K562 (cell line): ENCODE results near the gene ANKRD27. TPM values are rescaled to one million over a fixed set of nuclear protein-coding genes. Genes with fewer than 3 reads are reported as not detected.

Experiments
- ATAC-seq: fragments of 200-7000 bp; cut with Tn5 transposase; 3 replicates; pipeline ENCODE4 v1.9.1; 2020; ENCODE audit warnings: moderate library complexity
- BruUV-seq: library from RNA; stranded (reverse); fragments of 400-500 nt; replicated peaks from 2 replicates; lab custom pipeline; 2021; lab: Mats Ljungman, UMichigan
- CTCF ChIA-PET: fragments of 300-600 bp; formaldehyde crosslinking; extraction: SDS; loops from one replicate; lab custom pipeline; 2021; ENCODE audit warnings: low intra/inter-chr PET ratio; lab: Yijun Ruan, JAX
- POLR2A ChIA-PET: fragments of 300-600, 350-650 bp; sonication (Branson Sonifier 250); formaldehyde crosslinking; extraction: SDS; loops from one replicate; lab custom pipeline; 2021; ENCODE audit warnings: antibody characterized with exemption, inconsistent platforms; lab: Yijun Ruan, JAX
- DNase-seq, 4 experiments: peaks; one replicate each; pipeline versions ENCODE4 v3.0.0 to v3.0.0-alpha.2; 2011 to 2018; ENCODE audit warnings: low spot score in 3 of 4, mixed read lengths in 3 of 4; ENCODE audit errors: extremely low read depth in 1 of 4
- FAIRE-seq: peaks from 2 replicates; lab custom pipeline; 2011; peaks lifted over from hg19 to GRCh38; lab: Jason Lieb, UNC
- H2AFZ ChIP-seq: 2 replicates; pipeline ENCODE4 v1.6.0; 2011; ENCODE audit warnings: low read depth, low read length, control low read depth, inconsistent platforms
- H3K27ac ChIP-seq: fragments of 200-600 bp; 3 replicates; pipeline ENCODE4 v1.8.0; 2011; ENCODE audit warnings: low read depth, mild to moderate bottlenecking, control low read depth, inconsistent platforms, low read length, moderate library complexity, mixed read lengths; ENCODE audit errors: extremely low read depth
- H3K27me3 ChIP-seq, 2 experiments: fragments of 300-600 bp in 1 of 2; 2 replicates in 1 of 2; 3 replicates in 1 of 2; pipeline versions ENCODE4 v1.6.0 to v1.8.0; 2011; ENCODE audit warnings: inconsistent platforms in 2 of 2, low read length in 2 of 2, mild to moderate bottlenecking in 1 of 2, mixed read lengths in 1 of 2, moderate library complexity in 1 of 2; ENCODE audit not compliant: control insufficient read depth in 2 of 2, insufficient read depth in 2 of 2
- H3K36me3 ChIP-seq: fragments of 300-600 bp; 3 replicates; pipeline ENCODE4 v1.8.0; 2011; ENCODE audit warnings: mild to moderate bottlenecking, low read length, inconsistent platforms; ENCODE audit not compliant: control insufficient read depth, insufficient read depth
- H3K4me1 ChIP-seq, 2 experiments: fragments of 200-600 bp in 1 of 2; replicated peaks in 1 of 2; 2 replicates in 1 of 2; 3 replicates in 1 of 2; pipeline versions ENCODE4 v1.5.1 to v1.8.0; 2011; ENCODE audit warnings: inconsistent platforms in 2 of 2, low read length in 2 of 2, mild to moderate bottlenecking in 1 of 2, mixed read lengths in 1 of 2, moderate library complexity in 1 of 2; ENCODE audit not compliant: control insufficient read depth in 2 of 2, insufficient read depth in 2 of 2
- H3K4me2 ChIP-seq: 2 replicates; pipeline ENCODE4 v1.6.1; 2011; ENCODE audit warnings: low read length, control low read depth, inconsistent platforms, mixed read lengths; ENCODE audit not compliant: insufficient read depth
- H3K4me3 ChIP-seq: fragments of 200-600 bp; sonication (generic), shearing (Covaris generic); 2 replicates; pipeline ENCODE4 v1.5.1; 2016; ENCODE audit warnings: control low read depth, inconsistent platforms
- H3K79me2 ChIP-seq: fragments of 200-600 bp; 3 replicates; pipeline ENCODE4 v1.8.0; 2011; ENCODE audit warnings: low read length, inconsistent platforms; ENCODE audit not compliant: control insufficient read depth, insufficient read depth
- H3K9ac ChIP-seq, 2 experiments: 2 replicates each; pipeline versions ENCODE4 v1.6.0 to v1.6.1; 2011; ENCODE audit warnings: low read depth in 2 of 2, low read length in 2 of 2, control low read depth in 1 of 2, inconsistent platforms in 1 of 2, mild to moderate bottlenecking in 1 of 2, mixed read lengths in 1 of 2; ENCODE audit not compliant: insufficient read depth in 1 of 2
- H3K9me1 ChIP-seq: one replicate; pipeline ENCODE4 v1.6.0; 2011; ENCODE audit warnings: inconsistent platforms, mild to moderate bottlenecking, low read length, moderate library complexity; ENCODE audit not compliant: control insufficient read depth, insufficient read depth
- H3K9me3 ChIP-seq: replicated peaks from 2 replicates; pipeline ENCODE4 v1.5.1; 2011; ENCODE audit warnings: low read depth, low read length, inconsistent platforms; ENCODE audit not compliant: control insufficient read depth, insufficient read depth
- H4K20me1 ChIP-seq: replicated peaks from 2 replicates; pipeline ENCODE4 v1.6.1; 2011; ENCODE audit warnings: low read length, inconsistent platforms, mixed read lengths; ENCODE audit not compliant: control insufficient read depth, insufficient read depth
- MEF2D ChIP-seq: conservative IDR thresholded peaks from 2 replicates; pipeline ENCODE4 v1.6.1; 2016; ENCODE audit warnings: low read depth, missing genetic modification characterization, missing compliant biosample characterization
- MXI1 ChIP-seq: IDR thresholded peaks from 2 replicates; pipeline ENCODE4 v1.6.1; 2011; ENCODE audit warnings: low read depth, mild to moderate bottlenecking, improper control_type of control experiment, low read length
- NFIC ChIP-seq: fragments of 450-650 bp; IDR thresholded peaks from 2 replicates; pipeline ENCODE4 v1.6.1; 2017; ENCODE audit warnings: mild to moderate bottlenecking, inconsistent platforms
- NONO ChIP-seq, 2 experiments: fragments of 200-400 bp in 1 of 2; fragments of 450-650 bp in 1 of 2; formaldehyde crosslinking in 1 of 2; IDR thresholded peaks; 2 replicates each; pipeline ENCODE4 v1.6.1; 2017; ENCODE audit warnings: low read depth in 2 of 2, mild to moderate bottlenecking in 2 of 2, moderate library complexity in 2 of 2, low read length in 1 of 2
- RB1 ChIP-seq: fragments of 450-650 bp; IDR thresholded peaks from 2 replicates; pipeline ENCODE4 v1.6.1; 2017; ENCODE audit warnings: low read depth, mild to moderate bottlenecking
- SMAD2 ChIP-seq: fragments of 150-350 bp; IDR thresholded peaks from 2 replicates; pipeline ENCODE4 v1.6.1; 2014; ENCODE audit warnings: low read depth, mild to moderate bottlenecking, low read length
- ZBTB7A ChIP-seq: IDR thresholded peaks from 2 replicates; pipeline ENCODE4 v1.6.1; 2011; ENCODE audit warnings: low read depth, mild to moderate bottlenecking, low read length, moderate library complexity, borderline replicate concordance; ENCODE audit not compliant: control insufficient read depth
- ZBTB9 ChIP-seq: fragments of 450-650 bp; formaldehyde crosslinking; IDR thresholded peaks from 2 replicates; pipeline ENCODE4 v1.4.0; 2020; ENCODE audit warnings: mild to moderate bottlenecking, moderate library complexity
- ZC3H11A ChIP-seq: IDR thresholded peaks from 2 replicates; pipeline ENCODE4 v1.6.1; 2012; ENCODE audit warnings: low read depth, low read length, improper control_type of control experiment
- WGBS: fragments of 100-300 bp; shearing (Covaris generic); methylation state at CpG from one replicate; pipeline ENCODE4 v1.1.6; 2016; ENCODE audit warnings: low coverage, mixed read lengths; ENCODE audit not compliant: insufficient coverage; ENCODE audit errors: missing lambda C conversion rate; 5-methylcytosine and 5-hydroxymethylcytosine counted together
- in situ Hi-C: fragments of 300-500 bp; cut with MboI; formaldehyde crosslinking; loops from 4 replicates; pipeline ENCODE4 v1.15.0; 2018; ENCODE audit warnings: inconsistent platforms, mixed read lengths
- intact Hi-C: fragments of 100-400 bp; cut with micrococcal nuclease; formaldehyde crosslinking; loops from 2 replicates; pipeline ENCODE4 v1.14.2; 2022
- polyA plus RNA-seq, 8 experiments: library from polyadenylated mRNA; depleted of rRNA in 4 of 8; stranded (reverse) in 5 of 8; unstranded in 3 of 8; fragments of >200 nt; fragmentation: Nextera tagmentation in 2 of 8; fragmentation: Illumina TruSeq in 1 of 8; extraction: Ambion mirVana in 2 of 8; extraction: Trizol in 1 of 8; gene quantifications; 2 replicates each; pipeline versions ENCODE4 v1.2.1 to v1.2.3, GENCODE V29; 2011 to 2014; ENCODE audit warnings: inconsistent platforms in 1 of 8, missing spikeins in 1 of 8
- total RNA-seq, 7 experiments: library from RNA; depleted of rRNA in 6 of 7; stranded (reverse); fragments of >200 nt in 6 of 7; fragmentation: Illumina TruSeq in 2 of 7; extraction: Trizol in 2 of 7; gene quantifications; 2 replicates each; pipeline versions ENCODE4 v1.2.1 to v1.2.3, GENCODE V29; 2011 to 2021; ENCODE audit warnings: low replicate concordance in 1 of 7
- TF ChIP-seq, protein P1 (sequence below): fragments of 250-450 bp; sonication (Bioruptor Pico); IDR thresholded peaks from 2 replicates; pipeline ENCODE4 v1.4.0; 2020
- TF ChIP-seq, protein P2 (sequence below), 2 experiments: fragments of 450-650 bp in 1 of 2; sonication (generic) in 1 of 2; formaldehyde crosslinking; conservative IDR thresholded peaks; 2 replicates each; pipeline versions ENCODE4 v1.4.0 to v1.8.1; 2020 to 2022; ENCODE audit warnings: mild to moderate bottlenecking in 1 of 2, missing genetic modification reagents in 1 of 2

Gene ANKRD27
- total and polyA plus RNA-seq, 9 of the 15 experiments (the other 6 are each of a cell fraction or from before 2014, with no cell fraction given): 5.3 to 71.3 (median 54.2) TPM

- 2% methylated on average over 24 of the region's 67 CpGs for WGBS
- TSS peak; percentile 42 for BruUV-seq
- in situ Hi-C loops (no loop called here), intact Hi-C loops (loop anchor here (5.0 kb wide), 1 partner anchor 92 kb away; the partner anchor contains the start of gene PDCD5)
- H3K9ac ChIP-seq: peak overlapping the region; percentile 71 to 96
- H3K79me2 ChIP-seq: peaks cover 56% of the 10 kb centered on the region
- peak overlapping the region; percentile 79 for H3K27ac ChIP-seq
- H3K36me3 ChIP-seq: peaks cover 13% of the 10 kb centered on the region; the same call in 1 of the 3 replicates
- H4K20me1 ChIP-seq: no peaks in the 10 kb centered on the region; the same call in 1 of the 2 replicates
- no peaks in the 10 kb centered on the region; the same call in 1 of the 2 replicates for H3K9me3 ChIP-seq
- H2AFZ ChIP-seq: peak overlapping the region; percentile 93
- peak overlapping the region; percentile 91 for H3K4me2 ChIP-seq
- FAIRE-seq: no peak
- DNase-seq: no peak
- peaks cover 49 to 69% of the 10 kb centered on the region in 2 experiments for H3K4me1 ChIP-seq
- H3K9me1 ChIP-seq: peaks cover 3% of the 10 kb centered on the region
- ATAC-seq: no peak; the same call in 2 of the 3 replicates
- peak overlapping the region; percentile 92 for H3K4me3 ChIP-seq
- CTCF ChIA-PET: no interaction called here
- H3K27me3 ChIP-seq: no peaks in the 10 kb centered on the region
- POLR2A ChIA-PET: interaction anchor here (0.6 to 1.2 kb wide), 5 partner anchors 10 to 302 kb away, joined by 3 to 6 read pairs (median 4); partner anchors contain the start of gene NUDT19
- TF ChIP-seq MEF2D (tag) (no peak), MXI1 (0 out of 2 replicates have a peak, but pooled peaks have one; percentile 12), ZC3H11A (no peak), ZBTB9 (CRISPR knock-in tag) (no peak), RB1 (0 out of 2 replicates have a peak, but pooled peaks have one; percentile 75), NFIC (0 out of 2 replicates have a peak, but pooled peaks have one; percentile 6), ZBTB7A (peak; percentile 54; the same call in 1 of the 2 replicates), SMAD2 (no peak), NONO (IDR thresholded peaks at IDR 0.05; ENCODE audit: low read depth in 2 of 2, low read length in 1 of 2) (peak in 1 of 2 experiments; percentile 73; a peak in 2 of 4 replicates)
- TF ChIP-seq, protein P1, sequence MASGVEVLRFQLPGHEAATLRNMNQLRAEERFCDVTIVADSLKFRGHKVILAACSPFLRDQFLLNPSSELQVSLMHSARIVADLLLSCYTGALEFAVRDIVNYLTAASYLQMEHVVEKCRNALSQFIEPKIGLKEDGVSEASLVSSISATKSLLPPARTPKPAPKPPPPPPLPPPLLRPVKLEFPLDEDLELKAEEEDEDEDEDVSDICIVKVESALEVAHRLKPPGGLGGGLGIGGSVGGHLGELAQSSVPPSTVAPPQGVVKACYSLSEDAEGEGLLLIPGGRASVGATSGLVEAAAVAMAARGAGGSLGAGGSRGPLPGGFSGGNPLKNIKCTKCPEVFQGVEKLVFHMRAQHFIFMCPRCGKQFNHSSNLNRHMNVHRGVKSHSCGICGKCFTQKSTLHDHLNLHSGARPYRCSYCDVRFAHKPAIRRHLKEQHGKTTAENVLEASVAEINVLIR (CRISPR knock-in tag): no peak
- TF ChIP-seq, protein P2, sequence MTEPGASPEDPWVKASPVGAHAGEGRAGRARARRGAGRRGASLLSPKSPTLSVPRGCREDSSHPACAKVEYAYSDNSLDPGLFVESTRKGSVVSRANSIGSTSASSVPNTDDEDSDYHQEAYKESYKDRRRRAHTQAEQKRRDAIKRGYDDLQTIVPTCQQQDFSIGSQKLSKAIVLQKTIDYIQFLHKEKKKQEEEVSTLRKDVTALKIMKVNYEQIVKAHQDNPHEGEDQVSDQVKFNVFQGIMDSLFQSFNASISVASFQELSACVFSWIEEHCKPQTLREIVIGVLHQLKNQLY (CRISPR knock-in tag; conservative IDR thresholded peaks at IDR 0.05): no peak
Measured at GRCh38 chr19:32674153-32674930, 638 bp downstream of the ANKRD27 start.
